ENCODE results near the gene DLG2. TPM values are rescaled to one million over a fixed set of nuclear protein-coding genes. Genes with fewer than 3 reads are reported as not detected.

DLG2 gene
- total and polyA plus RNA-seq, 4 donors: 0.30 to 5.5 (median 0.68) TPM

GRCh38 chr11:85310479-85310878, 316.7 kb downstream of the DLG2 start:
- Histone ChIP-seq H3K9me3 (ENCODE audit: control insufficient read depth in 4 of 4, low read length in 3 of 4) (no peaks in the 10 kb centered on the region), H3K27ac (ENCODE audit: low read depth in 1 of 2, low read length in 2 of 2) (no peak overlapping the region), H3K9ac (ENCODE audit: low read depth in 1 of 2, low read length in 2 of 2) (no peak overlapping the region), H3K4me3 (ENCODE audit: low read depth in 1 of 3, low read length in 3 of 3) (no peak overlapping the region), H3K4me1 (ENCODE audit: control insufficient read depth in 4 of 4, insufficient read depth in 4 of 4, low read length in 3 of 4) (no peaks in the 10 kb centered on the region), H3K27me3 (ENCODE audit: control insufficient read depth in 4 of 4, insufficient read depth in 4 of 4, low read length in 3 of 4) (no peaks in the 10 kb centered on the region), H3K36me3 (ENCODE audit: control insufficient read depth in 4 of 4, insufficient read depth in 3 of 4, low read depth in 1 of 4, low read length in 3 of 4) (no peaks in the 10 kb centered on the region)
- DNase-seq (ENCODE audit: low spot score): no peak
- 76% methylated on average over 2 of the region's 2 CpGs for WGBS
- TF ChIP-seq FOXA1 (IDR thresholded peaks at IDR 0.05) (no peak), MAX (IDR thresholded peaks at IDR 0.05) (no peak), RAD21 (IDR thresholded peaks at IDR 0.05) (no peak), HNF4A (conservative IDR thresholded peaks at IDR 0.05) (no peak), RXRA (IDR thresholded peaks at IDR 0.05) (no peak), TAF1 (conservative IDR thresholded peaks at IDR 0.05) (no peak), FOXA2 (IDR thresholded peaks at IDR 0.05) (no peak), NR2F2 (IDR thresholded peaks at IDR 0.05) (no peak), EGR1 (IDR thresholded peaks at IDR 0.05; ENCODE audit: low read depth in 2 of 2) (no peak)
- TF ChIP-seq, protein P1, sequence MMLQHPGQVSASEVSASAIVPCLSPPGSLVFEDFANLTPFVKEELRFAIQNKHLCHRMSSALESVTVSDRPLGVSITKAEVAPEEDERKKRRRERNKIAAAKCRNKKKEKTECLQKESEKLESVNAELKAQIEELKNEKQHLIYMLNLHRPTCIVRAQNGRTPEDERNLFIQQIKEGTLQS (IDR thresholded peaks at IDR 0.05): no peak
- TF ChIP-seq, protein P2, sequence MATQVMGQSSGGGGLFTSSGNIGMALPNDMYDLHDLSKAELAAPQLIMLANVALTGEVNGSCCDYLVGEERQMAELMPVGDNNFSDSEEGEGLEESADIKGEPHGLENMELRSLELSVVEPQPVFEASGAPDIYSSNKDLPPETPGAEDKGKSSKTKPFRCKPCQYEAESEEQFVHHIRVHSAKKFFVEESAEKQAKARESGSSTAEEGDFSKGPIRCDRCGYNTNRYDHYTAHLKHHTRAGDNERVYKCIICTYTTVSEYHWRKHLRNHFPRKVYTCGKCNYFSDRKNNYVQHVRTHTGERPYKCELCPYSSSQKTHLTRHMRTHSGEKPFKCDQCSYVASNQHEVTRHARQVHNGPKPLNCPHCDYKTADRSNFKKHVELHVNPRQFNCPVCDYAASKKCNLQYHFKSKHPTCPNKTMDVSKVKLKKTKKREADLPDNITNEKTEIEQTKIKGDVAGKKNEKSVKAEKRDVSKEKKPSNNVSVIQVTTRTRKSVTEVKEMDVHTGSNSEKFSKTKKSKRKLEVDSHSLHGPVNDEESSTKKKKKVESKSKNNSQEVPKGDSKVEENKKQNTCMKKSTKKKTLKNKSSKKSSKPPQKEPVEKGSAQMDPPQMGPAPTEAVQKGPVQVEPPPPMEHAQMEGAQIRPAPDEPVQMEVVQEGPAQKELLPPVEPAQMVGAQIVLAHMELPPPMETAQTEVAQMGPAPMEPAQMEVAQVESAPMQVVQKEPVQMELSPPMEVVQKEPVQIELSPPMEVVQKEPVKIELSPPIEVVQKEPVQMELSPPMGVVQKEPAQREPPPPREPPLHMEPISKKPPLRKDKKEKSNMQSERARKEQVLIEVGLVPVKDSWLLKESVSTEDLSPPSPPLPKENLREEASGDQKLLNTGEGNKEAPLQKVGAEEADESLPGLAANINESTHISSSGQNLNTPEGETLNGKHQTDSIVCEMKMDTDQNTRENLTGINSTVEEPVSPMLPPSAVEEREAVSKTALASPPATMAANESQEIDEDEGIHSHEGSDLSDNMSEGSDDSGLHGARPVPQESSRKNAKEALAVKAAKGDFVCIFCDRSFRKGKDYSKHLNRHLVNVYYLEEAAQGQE (IDR thresholded peaks at IDR 0.05): no peak

DNA sequence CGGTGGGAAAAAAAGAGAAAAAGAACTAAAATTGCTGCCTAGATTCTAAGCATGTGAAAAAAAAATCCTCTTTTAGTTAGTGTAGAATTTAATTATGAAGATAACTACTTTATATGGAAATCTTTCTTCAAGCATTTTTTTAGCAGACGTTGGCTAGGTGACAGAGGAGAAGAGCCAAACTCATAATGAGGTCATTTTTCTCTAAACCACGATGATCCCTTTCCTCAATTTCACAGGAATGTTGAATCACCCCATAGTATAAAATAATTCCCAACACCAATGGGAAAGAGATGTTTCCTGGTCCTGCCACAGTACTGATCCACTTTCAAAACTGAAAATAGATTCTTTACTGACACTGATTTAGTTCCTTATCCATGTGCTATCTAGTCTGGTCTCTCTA, 319.8 kb downstream of the DLG2 start:
- no peak overlapping the region for H3K27ac ChIP-seq (ENCODE audit: low read depth in 1 of 2, low read length in 2 of 2)
- no peak for DNase-seq (ENCODE audit: low spot score)
- 77% methylated on average over 3 of the region's 3 CpGs for WGBS

More for the DNA sequence above, 319.8 kb downstream of the DLG2 start:
- no peaks in the 10 kb centered on the region for H3K27me3 ChIP-seq (ENCODE audit: control insufficient read depth in 4 of 4, insufficient read depth in 4 of 4, low read length in 3 of 4)
- no peak overlapping the region for H3K4me3 ChIP-seq (ENCODE audit: low read depth in 1 of 3, low read length in 3 of 3)
- no peaks in the 10 kb centered on the region for H3K36me3 ChIP-seq (ENCODE audit: control insufficient read depth in 4 of 4, insufficient read depth in 3 of 4, low read depth in 1 of 4, low read length in 3 of 4)
- no peaks in the 10 kb centered on the region for H3K4me1 ChIP-seq (ENCODE audit: control insufficient read depth in 4 of 4, insufficient read depth in 4 of 4, low read length in 3 of 4)
- TF ChIP-seq TAF1 (conservative IDR thresholded peaks at IDR 0.05): no peak
- TF ChIP-seq RXRA (IDR thresholded peaks at IDR 0.05): no peak
- no peak for TF ChIP-seq JUND (IDR thresholded peaks at IDR 0.05)
- TF ChIP-seq, protein P1 (IDR thresholded peaks at IDR 0.05): no peak
- TF ChIP-seq CTCF (IDR thresholded peaks at IDR 0.05; ENCODE audit: low read depth, low read length, missing input control): no peak
- no peak for TF ChIP-seq RAD21 (IDR thresholded peaks at IDR 0.05)
- no peak for TF ChIP-seq ZBTB33 (IDR thresholded peaks at IDR 0.05)
- TF ChIP-seq HNF4G (IDR thresholded peaks at IDR 0.05): no peak
- TF ChIP-seq HNF4A (conservative IDR thresholded peaks at IDR 0.05): no peak
- no peak for TF ChIP-seq FOXA2 (IDR thresholded peaks at IDR 0.05)
- no peak for TF ChIP-seq GABPA (IDR thresholded peaks at IDR 0.05 in 1 of 2, conservative IDR thresholded peaks at IDR 0.05 in 1 of 2)
- no peak for TF ChIP-seq FOXA1 (IDR thresholded peaks at IDR 0.05)
- TF ChIP-seq, protein P2 (IDR thresholded peaks at IDR 0.05): no peak
- TF ChIP-seq YY1 (IDR thresholded peaks at IDR 0.05): no peak
- no peak for TF ChIP-seq NR2F2 (IDR thresholded peaks at IDR 0.05)
- TF ChIP-seq MAX (IDR thresholded peaks at IDR 0.05): no peak
- no peak for TF ChIP-seq EGR1 (IDR thresholded peaks at IDR 0.05; ENCODE audit: low read depth in 2 of 2)
- H3K9me3 ChIP-seq (ENCODE audit: control insufficient read depth in 4 of 4, low read length in 3 of 4): no peaks in the 10 kb centered on the region
- no peak overlapping the region for H3K9ac ChIP-seq (ENCODE audit: low read depth in 1 of 2, low read length in 2 of 2)
